Prostate gland (tissue), 2 donors: ENCODE measurements around the gene ST6GALNAC3. TPM values are rescaled to one million over a fixed set of nuclear protein-coding genes. Genes with fewer than 3 reads are reported as not detected.

Experiments used
- DNase-seq: peaks from one replicate; pipeline ENCODE4 v3.0.0-alpha.2; 2019; ENCODE audit warnings: low spot score
- H3K27ac ChIP-seq, 2 donors: fragments of 200-600 bp; sonication (generic); 2 replicates each; pipeline ENCODE4 v1.5.1; 2017 to 2019
- H3K27me3 ChIP-seq: fragments of 200-600 bp; sonication (generic); replicated peaks from 2 replicates; pipeline ENCODE4 v1.5.1; 2019; ENCODE audit not compliant: insufficient read depth
- H3K36me3 ChIP-seq, 2 donors: fragments of 200-600 bp; sonication (generic); 1 replicate in 1 of 2; 2 replicates in 1 of 2; pipeline versions ENCODE4 v1.5.1 to v1.8.1; 2017 to 2019
- H3K4me1 ChIP-seq: fragments of 200-600 bp; sonication (generic); replicated peaks from 2 replicates; pipeline ENCODE4 v1.5.1; 2019
- H3K4me3 ChIP-seq, 2 donors: fragments of 200-600 bp; sonication (generic); 2 replicates each; pipeline ENCODE4 v1.5.1; 2017 to 2019
- H3K9me3 ChIP-seq: fragments of 200-600 bp; sonication (generic); 2 replicates; pipeline ENCODE4 v1.5.1; 2017
- POLR2A ChIP-seq: fragments of 450-650 bp; IDR thresholded peaks from one replicate; pipeline ENCODE4 v1.6.1; 2016; ENCODE audit warnings: antibody characterized with exemption, mild to moderate bottlenecking
- POLR2AphosphoS5 ChIP-seq: sonication (generic); formaldehyde crosslinking; IDR thresholded peaks from one replicate; pipeline ENCODE4 v1.6.1; 2017; ENCODE audit warnings: antibody characterized with exemption
- WGBS: methylation state at CpG from one replicate; pipeline ENCODE4 v1.1.5; 2018; 5-methylcytosine and 5-hydroxymethylcytosine counted together
- intact Hi-C: fragments of 100-400 bp; cut with DNase I; formaldehyde crosslinking; loops from one replicate; pipeline ENCODE4 v1.14.2; 2022
- total RNA-seq, 2 donors: library from RNA; depleted of rRNA; stranded (reverse); fragments of >200 nt; gene quantifications; one replicate each; pipeline ENCODE4 v1.1.0, GENCODE V29; 2016
- TF ChIP-seq, protein P1 (sequence below), 4 experiments: fragments of 200-600 bp in 2 of 4; fragments of 450-650 bp in 2 of 4; sonication (generic) in 2 of 4; IDR thresholded peaks; 1 replicate in 3 of 4; 2 replicates in 1 of 4; pipeline ENCODE4 v1.5.1; 2016 to 2019; ENCODE audit warnings: antibody characterized with exemption in 4 of 4, mild to moderate bottlenecking in 2 of 4, moderate library complexity in 2 of 4

ST6GALNAC3 gene
- total RNA-seq, 2 donors from 2014 or later = 0.41 to 0.80 TPM

DNA sequence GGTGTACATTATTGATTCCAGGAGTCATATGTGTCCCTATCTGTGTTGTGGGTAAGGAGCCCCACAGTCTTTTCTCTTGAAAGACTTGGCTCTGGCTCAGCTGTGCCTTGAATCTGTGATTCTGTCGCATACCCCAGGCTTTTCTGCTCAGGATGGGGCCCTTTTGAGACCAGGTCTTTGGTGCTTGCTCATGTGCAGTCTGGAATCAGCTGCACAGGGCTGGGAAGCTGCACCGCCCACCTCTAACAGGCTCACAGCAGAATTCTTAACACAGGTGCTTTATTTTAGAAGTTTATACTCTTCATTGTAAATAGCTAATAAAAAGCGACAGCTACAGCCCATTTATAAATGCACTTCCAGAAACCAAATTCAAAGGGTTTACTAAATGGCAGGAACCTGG is 61.3 kb downstream of the ST6GALNAC3 start:
- Histone ChIP-seq H3K27ac (no peak overlapping the region), H3K9me3 (no peaks in the 10 kb centered on the region), H3K4me3 (no peak overlapping the region), H3K4me1 (no peaks in the 10 kb centered on the region), H3K36me3 (no peaks in the 10 kb centered on the region), H3K27me3 (no peaks in the 10 kb centered on the region)
- WGBS = 31% methylated on average over 3 of the region's 3 CpGs
- DNase-seq = no peak
- intact Hi-C loops = no loop called here
- TF ChIP-seq POLR2A = no peak
- TF ChIP-seq, protein P1, sequence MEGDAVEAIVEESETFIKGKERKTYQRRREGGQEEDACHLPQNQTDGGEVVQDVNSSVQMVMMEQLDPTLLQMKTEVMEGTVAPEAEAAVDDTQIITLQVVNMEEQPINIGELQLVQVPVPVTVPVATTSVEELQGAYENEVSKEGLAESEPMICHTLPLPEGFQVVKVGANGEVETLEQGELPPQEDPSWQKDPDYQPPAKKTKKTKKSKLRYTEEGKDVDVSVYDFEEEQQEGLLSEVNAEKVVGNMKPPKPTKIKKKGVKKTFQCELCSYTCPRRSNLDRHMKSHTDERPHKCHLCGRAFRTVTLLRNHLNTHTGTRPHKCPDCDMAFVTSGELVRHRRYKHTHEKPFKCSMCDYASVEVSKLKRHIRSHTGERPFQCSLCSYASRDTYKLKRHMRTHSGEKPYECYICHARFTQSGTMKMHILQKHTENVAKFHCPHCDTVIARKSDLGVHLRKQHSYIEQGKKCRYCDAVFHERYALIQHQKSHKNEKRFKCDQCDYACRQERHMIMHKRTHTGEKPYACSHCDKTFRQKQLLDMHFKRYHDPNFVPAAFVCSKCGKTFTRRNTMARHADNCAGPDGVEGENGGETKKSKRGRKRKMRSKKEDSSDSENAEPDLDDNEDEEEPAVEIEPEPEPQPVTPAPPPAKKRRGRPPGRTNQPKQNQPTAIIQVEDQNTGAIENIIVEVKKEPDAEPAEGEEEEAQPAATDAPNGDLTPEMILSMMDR (IDR thresholded peaks at IDR 0.05) = no peak
- TF ChIP-seq POLR2AphosphoS5 = no peak

DNA sequence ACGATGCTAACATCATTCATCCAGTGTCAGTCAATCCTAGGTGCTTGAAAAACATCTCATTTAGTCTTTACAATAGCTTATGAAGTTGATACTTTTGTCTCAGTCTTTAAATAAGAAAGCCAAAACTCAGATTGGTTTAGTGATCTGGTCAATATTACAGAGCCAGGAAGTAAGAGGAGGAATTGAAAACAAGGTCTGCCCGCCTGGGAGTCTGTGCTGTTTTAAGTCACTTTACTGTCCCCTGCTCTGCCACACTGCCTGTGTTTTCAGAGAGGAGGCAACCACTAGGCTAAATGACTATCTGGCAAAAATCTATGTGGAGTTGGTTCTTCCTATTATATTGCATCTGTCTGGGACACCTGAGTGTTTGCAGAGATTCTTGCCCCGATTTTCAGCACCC is 62.3 kb downstream of the ST6GALNAC3 start:
- Histone ChIP-seq H3K27ac (no peak overlapping the region), H3K9me3 (no peaks in the 10 kb centered on the region), H3K27me3 (no peaks in the 10 kb centered on the region), H3K4me1 (no peaks in the 10 kb centered on the region), H3K4me3 (no peak overlapping the region), H3K36me3 (no peaks in the 10 kb centered on the region)
- TF ChIP-seq, protein P1 (IDR thresholded peaks at IDR 0.05) = no peak
- TF ChIP-seq POLR2A (no peak), POLR2AphosphoS5 (no peak)
- intact Hi-C loops = no loop called here
- no peak for DNase-seq
- WGBS = 90% methylated on average over 3 of the region's 3 CpGs

DNA sequence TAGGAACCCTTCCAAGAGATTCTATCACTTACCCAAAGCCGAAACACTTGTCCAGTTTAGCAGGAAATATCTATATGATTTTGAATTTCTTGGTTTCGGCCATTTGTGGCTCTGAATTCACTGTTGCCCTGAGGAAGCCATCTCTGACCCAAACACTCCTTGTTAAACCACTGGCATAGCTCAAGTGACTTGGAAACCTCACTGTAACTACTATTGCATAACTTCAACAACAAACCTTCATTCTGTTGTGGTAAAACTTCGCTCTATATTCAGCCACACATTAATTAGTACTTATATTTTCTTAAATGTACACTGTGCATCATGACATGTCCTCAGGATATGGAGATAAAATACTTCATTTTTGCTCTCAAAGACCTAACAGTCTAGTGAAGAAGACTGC is 63.2 kb downstream of the ST6GALNAC3 start:
- 86% methylated on average over 3 of the region's 3 CpGs for WGBS
- intact Hi-C loops = no loop called here
- TF ChIP-seq POLR2AphosphoS5 (no peak), POLR2A (no peak)
- TF ChIP-seq, protein P1 (IDR thresholded peaks at IDR 0.05) = no peak
- H3K36me3 ChIP-seq = no peaks in the 10 kb centered on the region
- no peaks in the 10 kb centered on the region for H3K27me3 ChIP-seq
- H3K4me3 ChIP-seq = no peak overlapping the region
- H3K27ac ChIP-seq = no peak overlapping the region
- DNase-seq = no peak
- H3K9me3 ChIP-seq = no peaks in the 10 kb centered on the region
- H3K4me1 ChIP-seq = no peaks in the 10 kb centered on the region

DNA sequence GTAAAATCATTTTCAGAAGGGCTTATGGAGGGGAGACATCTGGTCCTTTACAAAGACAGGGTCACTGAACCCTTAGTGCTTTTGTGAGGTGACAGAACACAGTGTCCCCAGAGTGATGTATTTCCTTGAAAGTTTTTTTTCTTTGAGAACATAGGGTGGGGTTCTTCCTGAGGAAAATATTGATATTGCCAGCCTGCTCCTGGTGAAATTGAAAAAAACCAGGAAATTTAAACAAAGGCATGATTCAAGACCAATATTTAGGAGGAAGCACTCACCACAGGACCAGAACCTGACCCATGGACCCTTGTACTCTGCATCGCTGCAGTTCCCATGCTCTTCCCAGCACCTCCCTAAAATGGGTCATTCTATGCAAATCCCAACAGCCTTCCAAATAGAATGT is 63.7 kb downstream of the ST6GALNAC3 start:
- no peaks in the 10 kb centered on the region for H3K27me3 ChIP-seq
- 100% methylated on average over 1 of the region's 1 CpG for WGBS
- H3K4me1 ChIP-seq = no peaks in the 10 kb centered on the region
- TF ChIP-seq POLR2A = no peak
- TF ChIP-seq, protein P1 (IDR thresholded peaks at IDR 0.05) = no peak
- no peak for TF ChIP-seq POLR2AphosphoS5
- H3K9me3 ChIP-seq = no peaks in the 10 kb centered on the region
- H3K4me3 ChIP-seq = no peak overlapping the region
- H3K27ac ChIP-seq = no peak overlapping the region
- H3K36me3 ChIP-seq = no peaks in the 10 kb centered on the region
- intact Hi-C loops = no loop called here
- DNase-seq = no peak

DNA sequence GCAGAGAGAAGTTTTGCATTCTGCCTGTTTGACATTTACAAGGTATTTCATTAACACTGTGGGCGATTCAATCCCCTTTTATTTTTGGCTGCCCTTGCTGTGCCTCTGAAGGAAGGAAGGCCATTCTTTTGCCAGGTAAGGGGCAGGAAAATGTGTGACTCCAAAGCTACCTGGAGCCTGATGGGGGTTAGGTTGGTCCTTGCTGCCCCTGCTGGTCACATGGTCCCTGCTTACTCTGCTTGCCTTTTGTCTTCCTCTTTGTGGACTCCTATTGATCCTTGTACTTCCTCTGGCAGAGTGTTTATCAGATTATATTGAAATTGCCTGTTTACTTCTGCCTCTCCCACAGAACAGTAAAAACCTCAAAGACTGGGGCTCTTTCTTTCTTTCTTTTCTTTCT is 65.7 kb downstream of the ST6GALNAC3 start:
- TF ChIP-seq POLR2AphosphoS5 (no peak), POLR2A (no peak)
- TF ChIP-seq, protein P1 (IDR thresholded peaks at IDR 0.05) = no peak
- Histone ChIP-seq H3K27ac (no peak overlapping the region), H3K27me3 (no peaks in the 10 kb centered on the region), H3K9me3 (no peaks in the 10 kb centered on the region), H3K4me3 (no peak overlapping the region), H3K4me1 (no peaks in the 10 kb centered on the region), H3K36me3 (no peaks in the 10 kb centered on the region)
- 15% methylated on average over 1 of the region's 1 CpG for WGBS
- intact Hi-C loops = no loop called here
- DNase-seq = no peak
